ENCODE data around the gene MMAA.
"Not testable (repeated sequence)": the region's sequence is repeated elsewhere in the genome, so short reads cannot be mapped to it uniquely, and the experiment has no call there.

Gene MMAA

DNA sequence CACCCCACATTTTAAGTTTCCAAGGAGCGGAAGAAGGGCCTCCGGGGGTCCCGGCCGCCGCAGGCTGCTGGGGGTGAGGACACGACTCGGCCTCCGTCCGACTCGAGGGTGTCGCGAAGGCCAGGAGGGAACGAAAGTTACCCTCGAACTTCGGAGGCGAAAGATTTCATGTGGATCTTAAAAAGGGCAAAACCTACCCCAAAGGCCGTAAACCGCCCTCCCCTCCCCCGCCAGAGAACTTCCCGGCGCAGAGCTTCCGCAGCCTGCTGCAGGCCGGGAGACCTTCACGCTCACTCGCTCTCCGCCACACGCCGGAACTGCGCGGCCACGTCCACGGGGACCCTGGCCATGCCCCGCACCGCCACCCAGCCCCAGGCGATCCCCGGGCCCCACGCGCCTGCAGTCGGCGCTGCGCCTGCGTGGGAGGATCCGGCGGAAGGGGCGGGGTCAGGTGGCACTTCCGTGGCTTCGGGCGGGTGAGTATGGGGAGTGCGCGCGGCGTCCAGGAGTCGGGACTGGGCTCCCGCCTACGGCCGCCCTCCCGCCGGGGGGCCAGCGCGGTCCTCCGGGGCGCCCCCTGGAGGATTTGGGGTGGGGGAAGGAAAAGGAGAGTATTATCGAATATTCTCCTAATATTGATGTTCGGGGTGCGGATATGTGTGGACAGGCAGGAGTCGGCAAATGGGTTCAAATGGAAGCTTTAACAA lies at the start of gene MMAA:
MMAA (plus strand) TSS at position 454 of the 707 bp plus-strand sequence. CDS start 19,755 bp downstream, outside the sequence.
- peak; percentile 93 for DNase-seq (ENCODE audit: low spot score)

DNA sequence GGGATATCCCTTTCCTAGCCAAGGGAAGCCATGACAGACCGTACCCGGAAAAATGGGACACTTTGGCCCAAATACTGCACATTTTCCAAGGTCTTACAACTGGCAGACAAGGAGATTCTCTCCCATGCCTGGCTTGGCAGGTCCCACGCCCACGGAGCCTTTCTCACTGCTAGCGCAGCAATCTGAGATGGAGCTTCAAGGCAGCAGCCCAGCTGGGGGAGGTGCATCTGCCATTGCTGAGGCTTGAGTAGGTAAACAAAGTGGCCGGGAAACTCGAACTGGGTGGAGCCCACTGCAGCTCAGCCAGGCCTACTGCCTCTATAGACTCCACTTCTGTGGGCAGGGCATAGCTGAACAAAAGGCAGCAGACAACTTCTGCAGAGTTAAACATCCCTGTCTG lies 44.6 kb upstream of the MMAA start:
- DNase-seq (ENCODE audit: low spot score) = not testable (repeated sequence)

DNA sequence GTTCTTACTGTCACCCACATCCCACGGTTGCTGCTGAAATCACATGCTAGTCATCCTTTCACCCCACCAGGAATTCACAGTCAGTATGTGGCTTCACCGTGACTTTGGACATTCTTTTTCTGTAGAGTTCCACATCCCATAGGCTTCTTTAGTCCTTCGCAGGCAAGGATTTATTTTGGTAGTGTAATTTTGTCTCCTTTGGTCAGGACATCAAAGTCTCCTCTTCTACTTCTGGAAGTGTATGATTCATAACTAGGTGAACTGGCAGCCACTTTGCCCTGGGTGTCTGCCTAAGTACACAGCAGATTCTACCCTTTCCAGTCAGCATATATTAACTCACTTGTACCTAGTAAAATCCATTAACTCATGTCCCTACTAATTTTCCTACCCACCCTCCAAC lies 38.3 kb upstream of the MMAA start:
- DNase-seq (ENCODE audit: low spot score) = no peak

DNA sequence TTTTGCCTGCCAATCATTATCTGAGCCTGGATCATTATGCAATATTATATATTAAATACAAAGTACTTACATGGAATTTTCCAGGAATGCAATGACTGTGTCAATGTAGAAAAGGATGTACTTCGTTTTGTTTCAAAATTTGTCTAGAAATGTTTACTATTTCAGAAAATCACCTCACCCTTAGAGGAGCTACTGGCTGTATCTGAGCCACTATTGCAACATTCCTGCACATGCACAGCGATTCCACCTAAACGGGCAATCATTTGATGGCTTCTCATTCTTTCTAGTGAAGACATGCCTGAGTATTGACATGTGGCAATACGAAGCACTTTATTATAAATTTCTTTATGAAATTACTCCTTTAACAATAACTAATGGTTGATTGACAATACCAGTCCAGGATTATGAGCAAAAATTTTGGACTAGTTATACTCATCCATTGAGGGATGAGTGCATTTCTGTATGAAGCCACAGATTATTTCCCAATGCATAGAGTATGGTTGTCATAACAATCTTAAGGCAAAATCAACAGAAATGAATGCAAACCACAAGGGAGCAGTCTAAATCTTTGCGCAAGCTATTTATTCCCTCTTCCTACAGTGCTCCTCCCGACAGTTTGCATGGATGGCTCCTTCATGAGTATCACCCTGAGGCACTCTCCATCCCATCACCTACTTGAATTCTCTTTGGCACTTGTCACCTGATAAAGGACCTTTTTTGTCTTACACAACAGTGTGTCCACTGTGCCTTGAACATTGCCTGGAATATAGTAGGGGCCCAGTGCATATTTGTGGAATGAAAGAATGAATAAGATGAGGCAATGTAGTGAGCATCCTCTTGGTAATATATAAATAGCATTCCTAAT lies 35.8 kb upstream of the MMAA start:
- DNase-seq (ENCODE audit: low spot score) = no peak

DNA sequence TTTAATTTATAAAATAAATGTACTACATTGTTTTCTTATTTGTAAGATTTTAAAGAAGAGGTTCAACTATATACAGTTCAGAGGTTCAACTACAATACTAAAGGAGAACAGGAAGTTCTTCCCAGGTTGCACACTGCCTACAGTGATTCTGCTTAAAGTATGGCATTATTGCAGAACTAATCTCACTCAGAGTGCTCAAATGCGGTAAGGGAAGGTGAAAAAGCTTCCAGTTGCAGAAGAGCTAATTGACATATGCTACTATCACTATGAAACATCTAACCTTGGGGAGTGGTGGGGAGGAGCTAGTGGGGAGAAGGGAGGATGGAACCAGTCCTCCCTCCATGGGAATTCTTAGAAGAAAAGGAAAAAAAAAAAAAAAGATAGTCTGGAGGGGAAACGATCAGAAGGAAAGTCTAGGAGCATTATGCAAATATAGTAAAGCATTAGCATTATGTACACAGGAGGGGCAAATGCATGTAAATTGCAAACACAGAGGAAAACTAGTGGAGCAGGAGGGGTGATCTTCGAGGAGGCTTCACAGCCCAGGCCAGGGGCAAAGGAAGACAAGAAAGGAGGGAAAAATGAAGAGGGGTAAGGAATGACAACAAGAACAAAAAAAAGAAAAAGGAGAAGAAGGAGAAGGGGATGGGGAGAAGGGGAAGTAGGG lies 32.0 kb upstream of the MMAA start:
- no peak for DNase-seq (ENCODE audit: low spot score)

DNA sequence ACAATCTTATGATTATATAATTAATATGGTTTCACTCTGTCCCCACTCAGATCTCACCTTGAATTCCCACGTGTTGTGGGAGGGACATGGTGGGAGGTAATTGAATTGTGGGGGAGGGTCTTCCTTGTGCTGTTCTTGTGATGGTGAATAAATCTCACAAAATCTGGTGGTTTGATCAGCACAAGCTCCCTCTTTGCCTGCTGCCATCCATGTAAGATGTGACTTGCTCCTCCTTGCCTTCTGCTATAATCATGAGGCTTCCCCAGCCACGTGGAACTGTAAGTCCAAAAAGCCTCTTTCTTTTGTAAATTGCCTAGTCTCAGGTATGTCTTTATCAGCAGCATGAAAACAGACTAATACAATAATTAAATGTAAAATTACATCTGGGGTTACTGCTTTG lies 29.8 kb upstream of the MMAA start:
- DNase-seq (ENCODE audit: low spot score) = not testable (repeated sequence)

DNA sequence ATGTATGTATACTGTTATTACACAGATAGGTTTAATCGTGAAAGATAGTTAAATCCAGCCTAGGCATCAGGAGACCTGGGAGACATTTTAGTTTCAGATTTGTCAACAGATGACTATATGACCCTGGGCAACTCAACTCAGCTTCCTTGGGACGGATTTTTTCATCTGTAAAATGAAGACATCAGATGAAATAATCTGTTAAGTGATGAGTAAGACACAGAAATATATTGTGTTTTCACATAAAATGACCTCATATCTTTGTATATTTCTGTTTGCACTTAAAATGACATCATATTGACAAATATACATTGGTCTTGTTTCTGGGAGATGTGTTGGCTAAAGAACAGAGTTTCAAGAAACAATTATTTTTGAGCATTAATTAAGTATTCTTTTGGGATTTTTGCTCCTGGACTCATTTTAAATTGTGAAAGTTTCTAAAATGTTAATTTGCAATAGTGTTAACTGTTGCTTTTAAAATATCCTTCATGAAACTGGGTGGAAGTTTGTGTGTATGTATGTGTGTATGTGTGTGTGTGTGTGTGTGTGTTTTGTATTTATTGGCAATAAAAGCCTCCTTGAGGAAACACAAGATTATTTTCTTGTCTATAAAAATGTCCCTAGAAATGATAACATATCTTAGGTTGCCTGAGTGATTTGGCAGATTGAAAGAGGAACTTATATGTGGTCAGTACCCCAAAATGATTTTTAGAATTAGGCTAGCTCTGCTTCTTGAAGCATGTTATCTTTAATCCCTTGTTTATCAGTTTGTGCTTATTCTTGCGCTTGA lies 29.1 kb upstream of the MMAA start:
- DNase-seq (ENCODE audit: low spot score) = no peak

DNA sequence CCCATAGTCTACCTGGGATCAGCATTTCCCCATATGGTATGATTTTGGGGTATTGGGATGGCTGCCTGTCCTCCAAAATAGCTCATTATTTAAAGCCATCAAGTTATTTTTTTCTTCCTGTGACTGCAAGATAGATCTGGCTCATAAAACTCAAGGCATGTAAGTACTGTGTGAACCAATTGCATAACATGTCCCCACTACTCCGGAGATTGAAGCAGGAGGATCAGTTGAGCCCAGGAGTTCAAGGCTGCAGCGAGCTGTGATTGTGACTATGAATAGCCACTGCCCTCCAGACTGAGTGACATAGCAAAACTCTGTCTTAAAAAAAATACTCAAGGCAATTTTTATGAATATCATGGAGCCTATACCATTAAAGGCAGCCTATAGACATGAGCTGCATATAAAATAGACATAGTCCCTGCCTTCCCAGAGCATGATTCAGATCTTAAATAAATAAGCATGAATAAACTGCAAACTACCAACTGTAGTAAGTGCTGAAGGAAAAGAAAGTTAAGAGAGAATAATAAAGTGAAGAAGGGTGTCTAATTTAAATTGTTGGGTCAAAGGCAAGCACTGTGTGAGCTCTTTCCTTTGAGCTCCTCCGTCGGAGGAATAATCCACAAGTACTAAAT lies 16.9 kb upstream of the MMAA start:
- no peak for DNase-seq (ENCODE audit: low spot score)

DNA sequence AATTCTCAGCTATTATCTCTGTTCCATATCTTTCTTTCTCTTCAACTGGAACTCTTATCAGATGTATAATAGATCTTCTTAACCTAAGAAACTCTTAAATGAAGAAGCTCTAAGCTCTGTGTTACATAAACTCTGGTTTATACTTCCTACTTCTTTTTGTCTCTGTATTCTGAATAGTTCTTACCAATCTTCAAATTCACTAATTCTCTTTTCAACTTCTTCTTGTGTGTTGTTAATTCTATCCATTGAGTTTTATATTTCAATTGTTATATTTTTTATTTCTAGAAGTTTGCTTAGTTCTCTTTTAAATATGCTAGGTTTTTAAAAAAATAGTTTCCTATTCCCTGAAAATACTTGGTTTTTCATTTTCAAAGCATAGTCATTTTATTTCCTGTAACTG lies 13.2 kb upstream of the MMAA start:
- no peak for DNase-seq (ENCODE audit: low spot score)

DNA sequence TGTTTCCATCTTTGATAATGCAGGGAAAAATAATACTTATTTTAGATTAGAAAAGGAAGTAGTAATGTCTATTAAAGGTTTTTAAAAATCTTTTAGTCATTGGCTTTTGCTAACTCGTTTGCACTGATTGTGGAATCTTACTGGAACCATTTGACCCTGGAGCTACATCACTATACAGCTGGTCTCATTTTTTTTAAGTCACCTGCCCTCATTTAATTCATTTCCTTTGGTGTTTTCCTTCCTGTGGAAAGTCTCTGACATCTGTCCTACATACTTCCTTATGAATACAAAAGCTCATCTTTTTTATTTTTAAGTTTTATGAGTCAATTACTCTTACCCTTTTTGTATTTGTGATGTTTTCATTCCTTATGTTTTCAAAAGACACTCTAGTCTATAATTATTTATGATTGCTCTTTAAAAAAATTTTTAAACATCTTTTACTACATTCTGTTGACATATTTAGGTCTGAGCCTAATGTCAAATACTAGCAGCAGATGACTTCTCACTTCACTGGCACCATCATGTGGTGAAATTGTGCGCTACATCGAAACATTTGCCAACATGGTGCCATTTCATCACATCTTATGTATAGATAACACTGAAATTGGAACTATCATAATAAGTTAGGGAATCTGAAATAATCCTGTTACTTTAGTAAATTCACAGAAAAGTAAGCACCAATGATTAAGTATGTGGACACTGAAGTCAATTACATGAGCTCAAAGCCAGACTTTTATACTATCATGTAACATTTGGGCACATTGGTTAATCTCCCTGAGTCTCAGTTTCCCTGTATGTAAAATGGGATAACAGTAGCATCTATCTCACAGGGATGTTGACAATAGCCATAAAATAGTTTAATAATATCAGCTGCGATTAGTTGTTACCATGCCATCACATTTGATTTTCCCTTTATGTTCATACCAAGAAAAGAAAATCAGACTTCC lies 9.4 kb upstream of the MMAA start:
- peak; percentile 49 for DNase-seq (ENCODE audit: low spot score)

DNA sequence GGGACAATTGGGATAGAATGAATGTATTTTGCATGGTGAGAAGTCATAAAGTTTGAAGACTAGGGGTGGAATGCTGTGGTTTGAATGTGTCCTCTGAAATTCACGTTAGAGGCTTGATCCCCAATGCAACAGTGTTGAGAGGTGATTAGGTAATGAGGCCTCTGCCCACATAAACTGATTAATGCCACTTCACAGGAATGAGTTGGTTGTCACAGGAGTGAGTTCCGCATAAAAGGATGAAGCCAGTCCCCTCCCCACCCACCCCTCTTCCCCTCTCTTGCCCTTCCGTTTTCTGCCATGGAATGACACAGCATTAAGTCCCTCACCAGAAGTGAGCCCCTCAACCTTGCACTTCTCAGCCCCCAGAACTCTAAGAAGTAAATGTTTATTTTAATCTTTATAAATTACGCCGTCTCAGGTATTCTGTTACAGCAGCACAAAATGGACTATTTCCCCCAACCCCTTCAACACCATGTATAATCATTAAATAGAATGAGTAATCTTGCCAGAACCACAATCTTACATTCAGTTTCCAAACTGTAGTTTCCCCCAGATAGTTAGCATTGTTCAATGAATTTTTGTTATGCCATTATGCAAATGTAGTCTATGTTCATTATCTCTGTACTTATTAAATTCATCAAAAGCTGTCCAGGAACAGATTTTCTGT lies 5.5 kb upstream of the MMAA start:
- DNase-seq (ENCODE audit: low spot score) = no peak

DNA sequence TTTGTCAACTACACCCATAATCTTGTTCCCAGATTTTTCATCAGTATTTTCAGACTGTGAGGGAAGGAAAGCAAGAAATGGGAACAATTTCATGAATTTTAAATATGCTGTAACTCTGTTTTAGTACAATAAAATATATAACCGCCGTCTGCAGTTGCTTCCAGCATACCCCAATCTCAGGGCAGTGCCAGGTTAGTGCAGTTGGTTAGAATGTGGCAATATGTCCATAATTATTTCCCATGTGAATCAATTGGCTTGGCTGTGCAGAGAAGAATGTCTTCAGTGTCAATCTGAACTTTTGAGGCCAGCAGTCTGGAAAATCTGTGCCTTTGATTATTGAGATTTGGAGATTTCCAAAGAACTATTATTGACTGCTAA lies 5.0 kb upstream of the MMAA start:
- DNase-seq (ENCODE audit: low spot score) = no peak

DNA sequence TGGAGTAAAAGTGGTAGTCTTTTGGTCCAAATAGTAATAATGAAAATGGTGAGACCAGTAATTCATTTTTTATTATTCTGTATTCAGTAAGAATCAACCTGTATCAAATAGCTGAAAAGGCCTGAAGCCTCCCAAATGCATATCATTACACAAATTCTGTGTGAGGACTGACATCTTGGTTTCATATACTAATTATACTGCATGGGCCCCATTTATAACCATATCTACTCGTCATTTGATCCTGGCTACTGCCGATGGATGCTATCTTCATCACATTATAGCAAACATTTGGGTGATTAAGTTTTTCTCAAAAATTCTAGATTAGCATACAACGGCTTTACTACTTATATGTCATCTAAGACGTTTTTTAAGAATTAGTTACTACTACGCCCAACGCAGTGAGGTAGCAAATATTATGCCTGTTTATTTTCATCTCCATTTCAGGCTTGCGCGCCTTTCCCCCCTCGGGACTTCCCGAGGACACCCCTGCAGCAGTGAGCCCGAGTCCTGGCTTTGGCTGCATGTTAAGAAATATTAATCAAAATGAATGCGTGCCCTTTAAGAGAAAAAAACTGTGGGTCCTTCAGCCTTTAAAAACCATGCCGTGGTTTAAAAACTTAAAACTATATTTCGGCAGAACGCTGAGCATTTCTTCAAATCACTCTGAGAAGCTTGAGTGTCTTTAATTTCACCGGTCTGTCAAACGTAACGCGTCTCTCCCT lies 814 bp upstream of the MMAA start:
- no peak for DNase-seq (ENCODE audit: low spot score)

DNA sequence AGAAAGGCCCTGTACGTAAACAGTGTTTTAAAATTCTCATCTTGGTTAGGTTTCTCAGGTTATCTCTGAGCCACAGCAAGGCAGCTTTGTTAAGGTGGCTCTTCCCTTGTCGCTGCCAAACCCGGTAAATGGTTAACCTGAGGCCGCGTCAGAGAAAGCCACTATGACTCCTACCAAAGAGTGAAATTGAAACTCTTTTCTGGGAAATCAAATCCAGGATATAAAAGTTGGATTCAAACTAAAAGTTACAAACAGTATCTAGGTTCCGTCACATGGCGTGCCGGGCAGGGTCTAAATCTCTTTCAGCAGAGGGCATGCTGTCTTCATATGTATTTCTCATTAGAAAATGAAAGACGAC lies 433 bp downstream of the MMAA start:
- DNase-seq (ENCODE audit: low spot score) = no peak

DNA sequence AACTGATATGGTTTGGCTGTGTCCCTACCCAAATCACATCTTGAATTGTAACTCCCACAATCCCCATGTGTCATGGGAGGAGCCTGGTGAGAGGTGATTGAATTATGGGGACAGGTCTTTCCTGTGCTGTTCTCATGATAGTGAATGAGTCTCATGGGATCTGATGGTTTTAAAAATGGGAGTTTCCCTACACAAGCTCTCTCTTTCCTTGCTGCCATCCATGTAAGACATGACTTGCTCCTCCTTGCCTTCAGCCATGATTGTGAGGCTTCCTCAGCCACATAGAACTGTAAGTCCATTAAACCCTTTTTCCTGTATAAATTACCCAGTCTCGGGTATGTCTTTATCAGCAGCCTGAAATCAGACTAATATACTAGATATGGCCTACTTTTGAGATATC lies 2.9 kb downstream of the MMAA start:
- DNase-seq (ENCODE audit: low spot score) = not testable (repeated sequence)

DNA sequence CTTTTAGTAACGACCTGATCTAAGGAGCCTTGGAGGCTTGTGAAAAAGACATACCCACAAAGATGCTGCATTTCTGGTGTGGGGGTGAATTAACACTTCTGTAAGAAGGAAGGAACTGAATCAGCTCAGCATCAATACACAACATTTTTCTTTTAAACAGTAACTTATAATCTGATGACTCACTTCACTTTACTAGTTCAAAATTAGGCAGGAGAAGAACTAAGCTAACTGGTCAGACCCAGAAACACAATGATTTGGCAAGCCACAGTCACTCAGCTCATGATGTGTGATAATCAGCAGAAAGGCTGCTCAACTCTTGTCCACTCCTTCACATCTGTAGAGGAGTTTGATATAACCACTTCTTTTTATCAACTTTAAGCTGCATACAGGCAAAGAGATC lies 4.6 kb downstream of the MMAA start:
- DNase-seq (ENCODE audit: low spot score) = no peak

DNA sequence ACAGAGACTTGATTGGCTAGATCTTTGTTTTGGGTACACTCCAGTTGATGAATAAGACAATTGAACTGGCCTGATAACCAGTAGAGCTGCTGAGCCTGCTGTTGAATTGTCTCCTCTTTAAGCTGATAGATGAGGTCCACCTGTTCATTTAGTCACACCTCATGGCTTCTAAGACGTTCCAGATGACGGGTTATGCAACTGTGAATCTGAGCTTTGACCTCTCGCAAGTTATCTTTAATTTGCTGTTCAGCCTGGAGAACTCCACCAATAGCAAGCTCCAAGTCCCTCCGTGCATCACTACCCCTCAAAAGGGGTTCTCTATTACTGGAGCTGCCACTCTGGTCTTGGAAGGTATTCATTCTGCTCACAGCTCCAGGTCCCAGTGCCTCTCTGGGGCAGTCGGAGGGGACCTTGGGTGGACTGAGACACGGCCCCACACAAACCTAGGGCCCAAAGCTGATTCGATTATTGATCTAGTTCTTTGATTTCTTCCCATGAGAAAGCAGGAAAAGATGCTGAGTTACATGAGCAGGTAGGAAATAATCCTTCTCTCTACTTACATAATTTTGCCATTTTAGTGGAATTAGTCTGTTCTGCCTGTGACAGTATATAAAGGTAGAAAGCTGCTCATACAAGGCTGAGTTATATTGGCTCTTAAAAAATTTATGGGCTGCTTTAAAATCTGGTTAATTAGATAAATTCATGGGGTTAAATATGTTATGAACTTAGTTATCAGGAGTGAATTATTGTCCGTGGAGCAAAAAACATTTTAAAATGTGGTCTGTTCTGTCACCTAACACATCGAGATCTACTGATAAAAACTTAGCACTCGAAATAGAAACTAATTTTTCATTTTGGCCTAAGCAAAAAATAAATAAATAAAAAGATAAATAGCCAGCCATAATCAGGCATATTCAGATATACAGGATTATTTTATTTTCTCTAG lies 6.8 kb downstream of the MMAA start:
- no peak for DNase-seq (ENCODE audit: low spot score)

DNA sequence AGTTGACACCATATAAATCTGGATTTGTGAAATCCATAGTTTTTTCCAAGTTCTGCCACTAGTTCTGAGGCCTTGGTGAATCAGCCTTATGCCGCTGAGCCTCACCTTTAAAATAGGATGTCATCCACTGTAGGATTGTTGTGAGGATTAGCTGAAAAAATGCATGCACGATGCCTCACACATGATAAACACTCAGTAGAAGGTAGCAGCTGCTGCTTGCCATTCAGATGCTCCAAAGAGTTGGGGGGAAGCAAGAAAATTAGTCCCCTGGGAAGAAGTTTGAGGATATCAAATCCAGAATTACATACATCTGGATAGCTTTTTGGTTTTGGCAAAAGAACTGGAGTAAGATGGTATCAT lies 7.4 kb downstream of the MMAA start:
- no peak for DNase-seq (ENCODE audit: low spot score)
